NCI-H187 treated with DMSO at 0.1 percent for 48 hours (cell line): ENCODE results near the gene WNT5A.
"Not testable (repeated sequence)": the region's sequence is repeated elsewhere in the genome, so short reads cannot be mapped to it uniquely, and the experiment has no call there.

Source experiments
- DNase-seq: peaks from one replicate; lab custom pipeline; 2025; lab: John Stamatoyannopoulos, UW

The WNT5A gene

DNA sequence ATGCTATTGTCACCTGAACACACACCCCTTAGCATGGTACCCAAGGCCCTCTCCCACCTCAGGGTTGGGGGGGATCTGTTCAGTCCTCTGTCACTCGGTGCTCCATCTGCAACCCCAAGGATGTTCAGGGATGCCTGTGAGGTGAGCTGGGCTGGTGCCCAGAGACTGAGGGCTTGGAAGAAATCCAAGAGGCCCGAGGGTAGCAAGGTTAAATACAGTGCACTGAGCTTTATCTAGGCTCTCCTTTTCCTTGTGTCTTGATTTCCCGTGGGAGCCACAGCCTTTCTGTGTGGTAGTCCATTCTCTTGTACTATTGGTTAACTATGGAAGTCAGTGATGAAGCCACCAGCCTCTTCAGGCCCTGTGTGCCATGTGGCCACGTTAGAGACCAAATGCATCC is 18.7 kb upstream of the WNT5A start:
- DNase-seq, result no peak

DNA sequence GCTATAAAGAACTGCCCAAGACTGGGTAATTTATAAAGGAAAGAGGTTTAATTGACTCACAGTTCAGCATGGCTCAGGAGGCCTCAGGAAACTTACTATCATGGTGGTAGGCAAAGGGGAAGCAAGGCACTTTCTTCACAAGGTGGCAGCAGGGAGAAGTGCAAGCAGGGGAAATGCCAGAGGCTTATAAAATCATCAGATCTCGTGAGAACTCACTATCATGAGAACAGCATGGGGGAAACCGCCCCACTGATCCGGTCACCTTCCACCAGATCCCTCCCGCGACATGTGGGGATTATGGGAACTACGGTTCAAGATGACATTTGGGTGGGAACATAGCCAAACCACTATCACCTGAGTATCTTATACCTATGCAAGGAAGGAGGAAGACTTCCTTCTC is 18.0 kb upstream of the WNT5A start:
- not testable (repeated sequence) for DNase-seq

DNA sequence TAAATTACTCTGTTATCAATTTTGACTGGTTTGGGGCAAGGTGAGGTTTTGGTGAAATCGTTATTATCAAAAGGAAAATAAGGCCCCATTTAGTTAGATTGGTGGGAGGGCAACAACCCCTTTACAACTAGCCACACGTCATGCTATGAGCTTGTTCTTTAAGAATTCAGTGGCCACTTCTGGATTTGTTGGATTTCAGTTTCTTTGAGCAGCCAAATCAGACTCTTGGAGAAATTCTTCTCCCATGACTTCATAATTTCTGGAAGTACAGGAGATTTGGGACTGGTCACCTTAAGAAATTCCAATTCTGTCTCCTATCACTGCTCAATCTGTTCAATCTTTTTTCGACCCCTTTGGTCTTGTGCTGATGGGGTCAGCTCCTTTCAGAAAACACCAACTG is 14.8 kb upstream of the WNT5A start:
- DNase-seq, result no peak

DNA sequence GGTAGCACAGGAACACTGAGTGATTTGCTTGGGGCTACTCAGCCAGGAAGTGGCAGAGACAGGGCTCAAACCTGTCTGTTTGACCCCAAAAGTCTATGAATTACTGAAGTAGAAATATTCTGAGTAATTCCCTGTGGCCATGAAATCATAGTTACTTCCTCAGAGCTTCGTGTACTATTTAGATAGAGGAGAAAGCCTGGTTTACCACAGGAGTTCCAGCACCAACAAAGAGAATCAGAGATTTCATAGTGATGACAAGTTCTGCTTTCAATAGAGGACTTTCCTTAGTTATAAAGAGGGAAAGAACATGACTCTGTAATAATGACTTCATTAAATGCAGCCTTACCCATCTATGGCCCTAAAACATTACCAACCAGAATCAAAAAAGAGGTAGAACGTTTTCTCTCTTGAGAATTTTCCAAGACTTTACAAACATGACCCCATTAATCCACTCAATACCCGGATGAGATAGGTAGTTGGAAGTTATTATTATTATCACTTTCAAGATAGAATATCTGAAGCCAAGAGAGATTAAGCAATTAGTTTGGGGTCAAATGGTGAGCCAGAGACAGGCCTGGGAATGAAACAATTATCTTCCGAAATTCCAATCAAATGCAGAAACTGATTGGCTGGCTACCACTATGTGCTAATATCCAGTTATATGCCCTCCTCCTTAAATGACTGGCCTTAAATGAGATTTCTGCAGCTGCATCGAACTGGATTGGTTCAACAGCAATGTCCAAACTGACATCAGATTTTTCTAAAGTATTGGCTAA is 13.6 kb upstream of the WNT5A start:
- DNase-seq, result no peak

- DNase-seq, result no peak
These were observed 11.4 kb upstream of the WNT5A start for GRCh38 chr3:55498520-55498919.

- DNase-seq, result no peak
These were observed 10.1 kb upstream of the WNT5A start for GRCh38 chr3:55497250-55497649.

GRCh38 chr3:55494976-55495375 is 7.9 kb upstream of the WNT5A start:
- no peak for DNase-seq

DNA sequence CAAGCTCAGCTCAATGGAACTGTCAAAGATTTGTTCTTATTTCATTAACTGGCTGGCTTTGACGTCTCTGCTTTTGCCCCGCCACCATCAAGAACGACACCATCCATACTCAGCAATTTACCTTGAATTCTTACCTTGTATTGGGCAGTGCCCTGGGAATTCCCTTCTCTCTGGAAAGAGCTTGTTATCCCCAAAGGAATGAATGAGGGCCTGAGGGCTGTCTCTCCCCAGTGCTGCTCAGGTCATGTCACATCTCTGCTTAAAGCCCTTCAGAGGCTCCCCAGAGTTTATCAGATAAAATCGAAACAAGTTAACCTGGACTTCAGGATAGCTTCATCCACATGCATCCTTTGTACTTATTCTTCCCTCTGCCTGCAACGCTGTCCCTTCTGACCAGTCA is 5.9 kb upstream of the WNT5A start:
- DNase-seq, result no peak

DNA sequence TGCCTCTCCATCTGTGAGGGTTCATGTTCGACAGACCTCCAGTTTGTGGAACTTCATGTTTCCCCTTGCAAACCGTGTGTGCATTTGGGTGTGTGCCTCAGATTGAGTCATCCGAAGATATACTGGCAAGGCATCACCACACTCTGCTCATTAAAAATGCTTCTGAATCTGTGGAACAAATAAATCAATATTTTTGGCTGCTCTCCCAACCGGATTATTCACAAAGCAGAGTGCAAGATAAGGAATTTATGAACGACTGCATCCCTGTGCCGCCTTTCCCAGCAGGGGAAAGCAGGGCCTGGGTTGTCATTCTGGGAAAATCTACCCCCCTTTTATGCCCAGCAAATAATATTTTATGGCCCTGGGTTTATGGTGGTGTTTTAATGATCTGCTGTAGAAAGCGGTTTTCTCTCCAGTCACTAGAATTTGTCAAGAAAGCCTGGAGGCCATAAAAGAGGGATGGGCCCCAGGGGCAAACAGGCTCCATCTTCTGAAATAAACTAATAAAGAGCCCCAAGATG is 4.2 kb upstream of the WNT5A start:
- DNase-seq, result no peak

DNA sequence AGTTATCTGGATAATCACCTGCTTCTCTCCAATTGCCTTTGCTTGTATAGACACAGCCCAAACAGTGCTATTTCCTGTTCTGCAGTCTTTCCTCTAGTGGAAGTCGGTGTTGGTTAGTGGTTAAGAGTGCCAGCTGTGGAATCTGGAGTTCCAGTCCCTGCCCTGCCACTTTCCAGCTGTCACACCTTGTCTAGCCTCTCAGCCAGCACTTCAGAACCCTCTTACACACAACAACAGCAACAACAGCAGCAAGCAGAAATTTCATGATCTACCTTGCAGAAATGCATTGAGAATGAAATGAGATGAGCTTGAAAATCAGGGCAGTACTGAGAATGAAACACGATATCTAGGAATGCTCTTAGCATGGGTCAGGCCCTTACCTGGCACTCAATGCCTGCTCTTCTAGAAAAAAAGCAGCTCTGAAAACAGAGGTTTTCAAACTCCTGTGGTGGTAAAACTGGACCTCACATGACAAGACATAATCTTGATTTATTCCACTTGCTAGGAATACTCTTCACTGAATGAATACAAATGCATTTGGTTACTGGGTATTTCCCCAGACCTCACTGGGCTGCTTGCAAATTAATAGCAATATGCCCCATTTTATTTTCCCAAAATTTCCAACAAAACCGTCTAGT is 3.3 kb upstream of the WNT5A start:
- peak; percentile 28 for DNase-seq

DNA sequence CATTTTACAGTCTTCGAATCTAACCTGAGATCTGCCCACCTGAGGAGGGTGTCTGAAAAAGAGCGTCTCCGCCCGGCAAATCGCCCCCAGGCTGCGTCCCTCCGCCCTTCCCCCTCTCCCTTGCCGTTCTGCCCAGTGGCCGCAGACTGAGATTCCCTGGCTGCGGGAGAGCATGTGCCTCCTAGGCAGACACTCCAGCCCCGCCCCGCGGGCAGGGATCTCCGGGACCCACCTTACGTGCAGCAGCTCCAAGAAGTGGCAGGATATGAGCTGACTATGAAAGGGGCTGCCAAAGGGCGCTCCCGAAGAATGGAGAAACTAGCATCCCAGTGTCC is 2.7 kb upstream of the WNT5A start:
- DNase-seq, result no peak

GRCh38 chr3:55488398-55489055 is 1.4 kb upstream of the WNT5A start:
- no peak for DNase-seq

GRCh38 chr3:55487381-55488241 is 505 bp upstream of the WNT5A start:
- no peak for DNase-seq

- no peak for DNase-seq
These were observed 827 bp downstream of the WNT5A start for GRCh38 chr3:55486101-55486856.

DNA sequence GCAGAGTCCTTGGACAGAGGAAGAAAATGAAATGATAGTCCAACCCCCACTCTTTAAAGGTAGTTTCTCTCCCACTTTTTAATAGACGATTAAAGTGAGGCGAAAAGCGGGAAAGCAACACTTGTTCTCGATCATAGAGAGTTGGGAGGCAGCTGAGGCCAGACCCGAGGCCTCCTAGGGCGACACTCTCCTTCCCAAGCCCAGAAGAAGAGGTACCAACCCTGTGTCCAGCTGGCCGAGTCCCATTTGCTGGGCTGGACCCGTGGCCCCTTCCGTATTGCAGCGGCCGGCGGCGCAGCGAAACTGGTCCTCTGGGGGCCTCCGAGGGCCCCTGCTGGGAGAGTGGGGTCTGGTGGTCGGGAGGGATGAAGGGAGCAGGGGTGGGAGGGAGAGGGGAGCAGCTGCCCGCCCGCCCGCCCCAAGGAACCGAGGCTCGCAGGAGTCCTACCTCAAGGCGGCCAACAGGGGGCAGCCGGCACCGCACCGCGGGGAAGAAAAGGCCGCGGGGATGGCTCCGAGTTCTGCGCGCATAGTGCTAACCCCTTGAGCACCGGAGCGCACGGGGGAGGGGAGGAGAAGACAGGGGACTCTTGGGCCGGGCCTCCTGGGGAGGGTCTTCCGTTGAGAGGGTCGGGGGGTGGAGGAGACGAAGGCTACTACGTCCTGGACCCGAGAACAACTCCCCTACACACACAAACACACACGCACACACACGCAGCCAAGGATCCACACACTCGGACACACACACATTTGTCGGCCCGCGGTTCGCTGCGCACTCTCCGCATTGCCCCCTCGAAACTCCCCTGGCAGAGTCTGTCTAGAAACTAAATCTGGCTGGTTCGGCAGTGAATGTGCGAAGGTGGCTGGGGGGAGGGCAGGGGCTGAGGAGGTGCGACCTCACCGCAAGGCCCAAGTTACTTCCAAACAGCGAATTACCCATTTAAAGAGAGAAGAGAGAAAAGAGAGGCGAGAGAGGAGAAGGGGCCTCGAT is 2.0 kb downstream of the WNT5A start:
- DNase-seq, result no peak

- no peak for DNase-seq
These were observed 2.9 kb downstream of the WNT5A start for GRCh38 chr3:55484191-55484689.

DNA sequence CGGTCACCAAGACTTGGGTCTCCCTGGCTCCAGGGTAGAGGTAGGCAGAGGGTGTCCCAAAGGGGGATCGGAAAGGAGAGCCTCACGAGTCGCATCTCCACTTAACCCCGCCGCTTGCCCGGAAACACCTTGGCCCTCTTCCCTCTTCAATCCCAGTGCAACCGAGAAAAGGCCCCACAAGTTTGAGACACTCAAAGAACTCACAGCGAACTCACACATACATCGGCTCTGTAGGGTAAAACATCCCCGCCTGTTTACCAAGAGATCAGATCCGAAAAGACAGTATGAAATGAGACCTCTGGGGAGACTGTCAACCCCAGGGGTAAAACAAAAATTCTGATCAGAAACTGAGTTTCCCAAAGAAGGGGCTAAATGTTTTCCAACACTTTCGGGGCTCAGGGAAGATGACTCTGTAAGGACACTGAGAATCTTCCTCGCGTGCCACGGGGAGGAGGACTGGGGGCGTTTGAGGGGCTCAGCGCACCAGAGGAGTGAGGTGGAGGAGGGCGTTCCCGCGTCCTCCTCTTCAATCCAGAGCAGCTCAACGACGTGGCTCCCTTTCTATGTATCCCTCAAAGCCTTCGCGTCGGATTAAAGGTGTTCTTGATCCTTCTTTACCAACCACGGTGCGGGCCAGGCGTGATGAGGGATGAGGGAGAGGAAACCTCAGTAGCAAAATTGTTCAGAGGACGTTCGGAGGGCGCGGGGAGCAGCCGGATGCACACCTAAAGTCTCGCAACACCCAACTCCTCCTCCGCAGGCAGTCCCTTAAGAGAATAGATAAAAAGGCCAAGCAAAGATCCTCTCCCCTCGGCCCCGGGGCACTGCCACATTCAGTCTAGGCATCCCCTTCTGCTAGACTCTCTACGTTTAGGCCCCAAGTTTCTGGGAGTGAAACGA is 3.7 kb downstream of the WNT5A start:
- no peak for DNase-seq

GRCh38 chr3:55482496-55483195 is 4.5 kb downstream of the WNT5A start:
- DNase-seq, result no peak
